ENCODE measurements around the gene ZBTB11.

Gene ZBTB11

GRCh38 chr3:101603184-101603583 lies 73.7 kb downstream of the ZBTB11 start:
- no peak for DNase-seq

GRCh38 chr3:101602731-101603130 lies 74.2 kb downstream of the ZBTB11 start:
- DNase-seq: no peak

Measured in stimulated activated CD8-positive, alpha-beta memory T cell treated with anti-CD3 and anti-CD28 coated beads, Interleukin-4, amount 100 ng/mL, for 48 hours (primary cell).